ENCODE measurements around the gene GSG1L.
"Not testable (repeated sequence)": the region's sequence is repeated elsewhere in the genome, so short reads cannot be mapped to it uniquely, and the experiment has no call there.

GSG1L gene

DNA sequence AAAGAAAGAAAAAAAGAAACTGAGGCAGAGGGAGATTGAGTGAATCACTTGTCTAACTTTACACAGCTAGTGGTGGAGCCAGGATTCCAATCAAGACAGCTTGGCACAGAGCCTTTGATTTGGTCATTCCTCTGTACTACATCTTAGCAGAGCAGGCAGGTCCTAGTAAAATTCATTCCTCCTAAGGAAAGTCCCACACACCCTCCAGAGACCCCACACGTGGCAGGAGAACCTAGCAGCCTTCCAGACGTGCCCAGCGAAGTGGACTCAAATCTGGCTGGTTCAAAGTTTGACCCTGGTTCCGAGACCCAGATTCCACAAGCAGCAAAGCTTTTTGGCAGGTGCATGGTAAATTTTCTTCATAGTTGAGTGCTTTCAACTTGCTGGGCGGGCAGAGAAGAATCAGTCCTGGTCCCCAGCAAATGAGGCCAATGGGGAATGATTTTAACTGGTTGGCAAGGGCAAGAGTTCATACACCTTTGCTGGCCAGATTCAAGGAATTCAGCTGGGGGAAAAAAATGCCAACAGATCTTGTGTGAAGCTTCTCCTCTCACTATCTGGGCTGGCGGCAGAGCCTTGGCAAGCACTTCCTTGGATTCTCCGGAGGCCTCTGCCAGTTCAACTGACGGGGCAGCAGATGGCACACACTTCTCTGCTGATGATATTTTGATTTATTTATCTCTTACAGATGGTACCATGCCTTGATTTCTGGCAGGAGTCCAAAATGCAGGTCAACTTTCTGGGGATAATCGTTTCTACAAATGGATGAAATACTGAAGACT, 82.4 kb downstream of the GSG1L start:
- no peak for DNase-seq

- DNase-seq: no peak
These were observed 83.3 kb downstream of the GSG1L start for GRCh38 chr16:27980076-27980775.

DNA sequence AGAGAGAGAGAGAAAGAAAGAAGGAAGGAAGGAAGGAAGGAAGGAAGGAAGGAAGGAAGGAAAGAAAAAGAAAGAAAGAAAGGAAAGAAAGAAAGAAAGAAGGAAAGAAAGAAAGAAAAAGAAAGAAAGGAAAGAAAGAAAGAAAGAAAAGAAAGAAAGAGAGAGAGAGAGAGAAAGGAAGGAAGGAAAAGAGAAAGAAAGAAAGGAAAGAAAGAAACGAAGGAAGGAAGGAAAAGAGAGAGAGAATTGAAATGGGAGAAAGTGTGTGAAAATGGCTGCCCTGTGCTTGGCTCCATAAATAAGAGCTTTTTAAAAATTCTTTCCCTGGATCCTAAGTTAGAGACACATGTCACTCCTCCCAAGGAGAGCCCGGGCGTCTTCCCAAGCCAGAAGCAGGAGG, 83.8 kb downstream of the GSG1L start:
- not testable (repeated sequence) for DNase-seq

- DNase-seq: no peak
These were observed 84.6 kb downstream of the GSG1L start for GRCh38 chr16:27978876-27979275.

- DNase-seq: no peak
These were observed 85.5 kb downstream of the GSG1L start for GRCh38 chr16:27977966-27978365.

DNA sequence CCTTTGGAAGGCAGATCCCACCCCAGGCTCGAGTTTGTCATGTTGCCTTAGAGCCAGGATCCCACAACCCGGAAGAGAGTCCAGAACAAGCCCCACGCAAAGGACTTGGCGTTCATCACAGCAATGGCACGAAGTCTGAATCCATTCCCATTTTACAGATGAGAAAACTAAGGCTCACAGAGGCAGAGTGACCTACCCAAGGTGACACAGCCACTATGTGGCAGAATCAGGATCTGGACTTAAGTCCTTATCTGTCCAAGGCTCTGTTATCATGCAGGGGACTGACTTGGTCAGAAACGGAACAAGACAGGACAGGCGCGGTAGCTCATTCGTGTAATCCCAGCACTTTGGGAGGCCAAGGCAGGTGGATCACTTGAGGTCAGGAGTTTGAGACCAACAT, 86.5 kb downstream of the GSG1L start:
- DNase-seq: no peak

- DNase-seq: no peak
These were observed 88.5 kb downstream of the GSG1L start for GRCh38 chr16:27974896-27975540.

DNA sequence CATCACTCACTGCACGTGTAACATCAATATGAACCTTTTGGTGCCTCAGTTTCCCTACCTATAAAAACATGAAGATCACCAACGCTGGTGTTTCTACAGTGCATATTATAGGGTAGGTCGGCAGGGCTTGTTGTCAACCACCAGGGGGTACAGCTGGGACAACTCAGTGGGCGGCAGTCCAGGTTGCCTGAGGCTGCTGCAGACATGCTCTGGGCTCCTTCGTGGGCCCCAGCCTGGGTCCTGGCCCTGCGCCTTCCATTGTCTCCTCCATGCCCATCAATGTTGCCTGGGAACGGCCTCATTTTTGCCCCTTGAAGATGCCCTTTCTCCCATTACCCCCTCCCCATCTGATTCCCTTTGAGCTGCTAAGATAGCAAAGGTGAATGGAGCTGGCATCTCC, 89.8 kb downstream of the GSG1L start:
- no peak for DNase-seq

DNA sequence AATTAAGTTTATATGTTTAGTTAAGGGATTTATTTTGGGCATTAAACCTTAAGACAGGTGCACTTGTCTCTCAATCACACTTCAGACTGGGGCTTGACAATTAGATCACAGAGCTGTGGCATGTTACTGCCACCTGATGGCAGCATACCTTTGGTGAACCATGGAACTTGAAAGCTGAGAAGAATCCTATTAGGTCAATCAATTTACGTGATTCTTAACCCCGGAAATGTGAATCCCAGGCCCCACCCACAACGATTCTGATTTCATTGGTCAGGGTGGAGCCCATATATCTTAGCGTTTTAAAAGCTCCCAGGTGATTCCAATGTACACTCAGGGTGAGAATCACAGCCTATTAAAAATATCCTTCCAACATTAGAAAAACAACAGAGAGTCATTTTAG, 91.0 kb downstream of the GSG1L start:
- DNase-seq: no peak

- DNase-seq: no peak
These were observed 93.9 kb downstream of the GSG1L start for GRCh38 chr16:27969574-27969973.

DNA sequence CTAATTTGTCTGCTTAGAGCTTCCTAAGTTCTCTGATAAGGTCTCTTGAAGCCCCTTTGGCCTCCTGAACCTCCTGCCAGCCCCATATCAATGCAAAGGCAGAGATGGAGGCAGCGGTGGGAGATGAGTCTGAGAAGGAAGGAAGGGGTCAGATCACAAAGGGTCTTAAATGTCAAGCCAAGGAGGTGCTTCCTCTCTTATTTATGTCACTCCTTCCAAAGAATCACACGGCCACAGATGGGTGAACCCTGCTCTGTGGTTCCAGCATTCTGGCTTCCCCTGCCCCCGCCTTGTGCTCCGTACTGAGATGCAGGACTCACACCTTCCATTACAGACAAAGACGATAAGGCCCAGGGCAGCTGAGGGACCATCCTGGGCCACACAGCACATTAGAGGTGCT, 96.3 kb downstream of the GSG1L start:
- no peak for DNase-seq

DNA sequence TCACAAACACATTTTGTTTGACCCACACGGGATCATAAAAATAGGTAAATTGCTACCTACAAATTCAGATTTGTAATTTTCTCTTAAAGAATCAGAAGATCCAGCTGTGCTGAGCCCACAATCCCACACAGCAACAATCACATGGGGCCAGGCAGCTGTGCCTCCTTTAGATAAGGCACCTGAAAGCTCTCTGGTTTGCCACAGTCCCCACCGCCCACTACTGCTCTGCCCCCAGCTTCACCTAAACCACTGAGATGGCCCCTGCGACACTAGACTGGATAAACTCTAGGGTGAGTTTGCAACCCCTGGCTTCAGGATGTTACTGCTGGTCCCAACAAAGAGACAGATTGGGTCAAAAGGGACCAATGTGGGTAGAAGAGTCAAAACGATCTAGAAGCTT, 96.8 kb downstream of the GSG1L start:
- no peak for DNase-seq

DNA sequence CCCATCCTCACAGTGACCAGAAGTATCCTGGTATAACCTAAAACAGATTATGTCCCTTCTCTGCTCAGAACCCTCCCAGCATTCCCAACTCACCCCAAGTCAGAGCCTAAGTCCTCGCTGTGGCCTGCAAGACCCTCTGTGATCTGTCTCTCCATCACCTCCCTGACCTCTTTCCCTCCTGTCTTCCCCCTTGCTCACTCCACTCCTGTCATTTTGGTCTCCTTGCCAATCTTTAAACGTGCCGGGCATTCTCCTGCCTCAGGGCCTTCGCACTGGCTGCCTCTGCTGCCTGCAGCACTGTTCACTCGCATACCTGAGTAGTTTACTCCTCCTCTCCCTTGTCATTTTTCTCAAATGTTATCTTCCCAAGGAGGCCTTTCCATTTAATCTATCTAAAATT, 97.7 kb downstream of the GSG1L start:
- no peak for DNase-seq

GRCh38 chr16:27963471-27963965, 100.0 kb downstream of the GSG1L start:
- DNase-seq: no peak

DNA sequence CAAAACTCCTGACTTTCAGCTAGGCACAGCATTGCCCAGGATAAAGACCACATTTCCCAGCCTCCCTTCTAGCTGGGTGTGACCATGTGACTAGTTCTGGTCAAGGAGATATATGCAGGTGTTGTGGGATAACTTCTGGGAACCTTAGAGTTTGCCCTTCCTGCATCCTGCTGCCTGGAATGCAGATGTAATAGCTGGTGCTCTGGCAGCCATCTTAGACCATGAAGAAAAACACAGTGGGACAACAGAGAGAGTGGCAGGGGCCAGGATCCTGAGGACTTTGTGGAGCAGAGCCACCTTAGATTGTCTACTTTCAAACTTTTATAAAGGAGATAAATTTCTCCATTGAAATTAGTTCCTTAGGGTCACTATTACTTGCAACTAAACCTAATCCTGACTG, 101.3 kb downstream of the GSG1L start:
- no peak for DNase-seq

DNA sequence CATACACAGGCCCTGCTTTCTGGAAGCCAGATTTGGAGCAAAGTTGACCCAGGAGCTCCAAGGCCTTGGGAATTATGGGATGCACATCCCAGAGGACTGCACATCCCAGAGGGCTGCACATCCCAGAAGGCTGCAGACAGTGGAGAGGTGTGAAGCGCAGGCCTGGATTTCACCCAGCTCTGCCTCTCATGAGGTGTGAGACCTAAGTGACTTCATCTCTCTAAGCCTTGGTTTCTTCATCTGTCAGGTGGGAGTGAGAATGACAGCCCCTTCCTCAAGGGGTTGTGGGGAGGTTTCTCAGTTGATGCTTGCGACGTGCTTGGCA, 102.3 kb downstream of the GSG1L start:
- DNase-seq: no peak

DNA sequence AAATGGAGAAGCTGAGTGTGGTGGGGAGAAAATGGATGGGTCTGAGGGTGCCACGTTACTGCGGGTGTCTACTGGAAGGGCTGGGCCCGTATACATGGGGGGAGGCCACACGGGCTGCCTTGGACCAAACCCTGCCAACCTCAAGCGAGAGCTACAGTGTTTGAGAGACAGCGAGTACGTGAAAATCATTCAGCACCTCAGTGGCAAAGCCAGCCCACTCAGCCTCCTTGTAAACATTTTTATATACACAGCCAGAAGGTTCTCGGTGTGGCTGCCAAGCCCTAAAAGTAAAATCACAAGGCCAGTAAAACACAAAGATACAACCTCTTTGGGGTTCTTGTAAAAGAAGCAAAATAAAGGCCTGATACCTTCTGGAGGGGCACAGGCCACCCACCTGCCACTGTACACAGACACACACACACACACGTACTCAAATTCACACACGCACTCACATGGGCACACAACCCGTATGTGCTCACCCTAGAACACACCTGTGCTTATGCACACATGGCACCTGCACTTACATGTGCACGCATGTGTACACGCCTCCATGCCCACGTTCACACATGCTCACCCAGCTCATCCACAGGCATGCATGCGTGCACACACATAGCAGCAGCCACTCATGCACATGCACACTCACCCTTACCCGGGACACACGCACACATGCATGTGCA, 102.8 kb downstream of the GSG1L start:
- DNase-seq: no peak

DNA sequence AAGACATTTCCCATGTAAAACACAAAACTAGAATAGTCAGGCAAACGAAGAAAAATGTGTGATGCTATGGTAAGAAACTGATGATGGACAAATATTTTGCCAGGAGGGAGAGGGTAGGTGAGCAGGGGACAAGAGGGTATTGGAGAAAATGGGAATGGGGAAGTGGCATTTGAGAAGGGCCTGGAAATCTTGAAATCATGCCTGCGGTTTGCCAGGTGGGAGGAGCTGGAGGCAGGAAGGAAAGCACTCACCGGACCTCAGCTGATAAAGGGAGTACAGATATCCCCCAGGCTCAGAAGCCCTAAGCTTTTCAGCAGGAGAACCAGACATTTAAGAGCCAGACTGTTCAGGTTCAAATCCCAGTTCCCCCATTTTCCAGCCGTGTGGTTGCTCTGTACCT, 103.6 kb downstream of the GSG1L start:
- no peak for DNase-seq

DNA sequence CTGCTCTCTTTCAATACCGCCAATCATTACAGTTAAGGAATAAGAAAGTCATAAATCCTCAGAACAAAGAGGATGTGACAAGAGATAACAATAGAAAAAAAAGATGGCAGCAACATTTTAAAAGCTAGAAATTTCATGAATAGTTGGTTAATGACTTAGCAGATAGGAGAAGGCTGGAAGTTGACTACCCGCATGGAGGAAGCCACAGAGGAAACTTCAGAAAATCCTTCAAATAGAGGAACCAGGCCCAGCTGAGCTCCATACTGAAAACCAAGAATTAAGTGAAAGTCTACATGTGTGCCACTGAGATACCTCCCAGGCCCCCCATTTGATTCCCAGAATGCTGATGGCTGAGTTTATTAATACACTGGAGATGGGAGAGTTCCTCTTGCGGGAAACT, 109.3 kb downstream of the GSG1L start:
- DNase-seq: no peak

DNA sequence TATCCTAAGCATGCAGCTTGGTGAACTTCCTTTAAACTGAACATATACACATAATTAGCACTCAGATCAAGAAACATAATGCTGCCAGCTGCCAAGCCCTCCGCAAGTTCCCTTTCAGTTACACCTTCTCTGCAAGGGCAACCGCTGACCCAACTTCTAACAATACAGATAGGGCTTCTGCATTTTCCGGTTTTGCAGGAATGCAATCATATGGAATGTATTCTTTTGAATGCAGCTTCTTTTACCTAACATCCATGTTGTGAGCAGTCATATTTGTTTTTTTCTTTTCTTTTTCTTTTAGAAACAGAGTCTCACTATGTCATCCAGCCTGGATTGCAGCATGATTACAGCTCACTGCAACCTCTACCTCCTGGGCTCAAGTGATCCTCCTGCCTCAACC, 110.7 kb downstream of the GSG1L start:
- DNase-seq: no peak

DNA sequence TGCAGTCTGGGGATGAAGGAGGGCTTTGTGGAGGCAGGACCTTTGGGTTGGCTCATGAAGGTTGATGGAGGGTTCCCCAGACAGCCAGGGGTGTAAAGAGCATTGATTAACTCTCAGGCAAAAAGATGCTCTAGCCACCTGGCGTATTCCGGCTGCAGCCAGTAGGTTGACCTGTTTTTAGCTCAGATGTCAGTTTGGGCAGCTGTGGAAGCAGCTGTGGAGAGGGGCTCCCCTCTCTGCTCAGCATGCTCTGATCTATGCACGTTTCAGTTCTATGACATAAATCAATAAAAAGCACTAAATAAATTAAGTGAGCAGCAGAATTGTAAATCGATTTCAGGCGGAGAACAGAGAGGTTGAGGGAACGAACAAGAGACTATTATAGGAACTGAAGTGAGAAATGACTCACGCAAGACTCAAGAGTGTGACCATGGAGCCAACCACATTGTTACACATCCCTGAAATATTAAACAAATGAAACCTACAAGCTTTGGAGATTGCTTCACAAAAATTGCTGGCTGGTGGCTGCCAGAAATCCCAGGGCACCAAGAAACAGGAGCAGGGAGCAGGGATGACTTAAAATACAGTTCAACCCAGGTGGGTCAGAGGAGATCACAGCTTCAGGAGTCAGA, 111.9 kb downstream of the GSG1L start:
- no peak for DNase-seq

- DNase-seq: no peak
These were observed 113.2 kb downstream of the GSG1L start for GRCh38 chr16:27950206-27950887.

All from right kidney (tissue), 1 donor.